ENCODE measurements around the gene FSCB. TPM values are rescaled to one million over a fixed set of nuclear protein-coding genes. Genes with fewer than 3 reads are reported as not detected.

Gene FSCB
- total RNA-seq, 1 donor from 2014 or later = not detected

- Histone ChIP-seq H4K20me1 (ENCODE audit: insufficient read depth, low read length) (no peaks in the 10 kb centered on the region), H3K27me3 (ENCODE audit: insufficient read depth, low read length) (no peaks in the 10 kb centered on the region), H3K79me2 (ENCODE audit: insufficient read depth, low read length) (no peaks in the 10 kb centered on the region), H3K4me1 (ENCODE audit: insufficient read depth, low read length) (no peaks in the 10 kb centered on the region), H3K4me2 (ENCODE audit: low read length) (no peak overlapping the region), H3K9ac (ENCODE audit: low read length) (no peak overlapping the region), H3K9me3 (ENCODE audit: insufficient read depth, low read depth, low read length) (no peaks in the 10 kb centered on the region), H3K36me3 (ENCODE audit: insufficient read depth, low read length) (no peaks in the 10 kb centered on the region), H2AFZ (ENCODE audit: low read depth, low read length) (no peak overlapping the region), H3K4me3 (ENCODE audit: insufficient read depth, low read depth, low read length) (no peak overlapping the region), H3K27ac (ENCODE audit: low read depth, low read length) (no peak overlapping the region)
- no peaks in the 10 kb centered on the region for H3K36me3 Mint-ChIP-seq (ENCODE audit: low read depth, unreplicated experiment)
- FAIRE-seq (no peak), DNase-seq (ENCODE audit: low read depth) (no peak)
- H3K9me3 Mint-ChIP-seq (ENCODE audit: unreplicated experiment) = peaks cover 2% of the 10 kb centered on the region
- H3K27ac Mint-ChIP-seq (ENCODE audit: unreplicated experiment) = no peak overlapping the region
- H3K4me3 Mint-ChIP-seq (ENCODE audit: unreplicated experiment) = no peak overlapping the region
- TF ChIP-seq CTCF (IDR thresholded peaks at IDR 0.05; ENCODE audit: insufficient read depth, low read depth, low read length) = no peak
- no peak for TF ChIP-seq EZH2 (IDR thresholded peaks at IDR 0.05; ENCODE audit: insufficient read depth, low read length)
- H3K27me3 Mint-ChIP-seq (ENCODE audit: low read depth, unreplicated experiment) = no peaks in the 10 kb centered on the region
- H3K4me1 Mint-ChIP-seq (ENCODE audit: low read depth, unreplicated experiment) = peaks cover under 1% of the 10 kb centered on the region
Observed at GRCh38 chr14:44468771-44469170, 38.3 kb downstream of the FSCB start.

- no peaks in the 10 kb centered on the region for H3K27me3 ChIP-seq (ENCODE audit: insufficient read depth, low read length)
- peaks cover 7% of the 10 kb centered on the region for H3K4me1 Mint-ChIP-seq (ENCODE audit: low read depth, unreplicated experiment)
- no peak overlapping the region for H3K4me3 Mint-ChIP-seq (ENCODE audit: unreplicated experiment)
- H3K36me3 ChIP-seq (ENCODE audit: insufficient read depth, low read length) = no peaks in the 10 kb centered on the region
- peak overlapping the region; percentile 93 for H3K27ac Mint-ChIP-seq (ENCODE audit: unreplicated experiment)
- no peaks in the 10 kb centered on the region for H3K9me3 Mint-ChIP-seq (ENCODE audit: unreplicated experiment)
- no peak for TF ChIP-seq CTCF (IDR thresholded peaks at IDR 0.05; ENCODE audit: insufficient read depth, low read depth, low read length)
- TF ChIP-seq EZH2 (IDR thresholded peaks at IDR 0.05; ENCODE audit: insufficient read depth, low read length) = no peak
- H2AFZ ChIP-seq (ENCODE audit: low read depth, low read length) = no peak overlapping the region
- DNase-seq (ENCODE audit: low read depth) = no peak
- no peak overlapping the region for H3K27ac ChIP-seq (ENCODE audit: low read depth, low read length)
- H3K9me3 ChIP-seq (ENCODE audit: insufficient read depth, low read depth, low read length) = no peaks in the 10 kb centered on the region
- no peaks in the 10 kb centered on the region for H3K27me3 Mint-ChIP-seq (ENCODE audit: low read depth, unreplicated experiment)
- H3K9ac ChIP-seq (ENCODE audit: low read length) = no peak overlapping the region
- no peaks in the 10 kb centered on the region for H3K36me3 Mint-ChIP-seq (ENCODE audit: low read depth, unreplicated experiment)
- no peaks in the 10 kb centered on the region for H4K20me1 ChIP-seq (ENCODE audit: insufficient read depth, low read length)
- no peak for FAIRE-seq
- no peak overlapping the region for H3K4me2 ChIP-seq (ENCODE audit: low read length)
- H3K79me2 ChIP-seq (ENCODE audit: insufficient read depth, low read length) = no peaks in the 10 kb centered on the region
- no peak overlapping the region for H3K4me3 ChIP-seq (ENCODE audit: insufficient read depth, low read depth, low read length)
- no peaks in the 10 kb centered on the region for H3K4me1 ChIP-seq (ENCODE audit: insufficient read depth, low read length)
Observed at GRCh38 chr14:44463356-44464004, 43.6 kb downstream of the FSCB start.

GRCh38 chr14:44462381-44462780 is 44.7 kb downstream of the FSCB start:
- FAIRE-seq (no peak), DNase-seq (ENCODE audit: low read depth) (no peak)
- Histone ChIP-seq H3K36me3 (ENCODE audit: insufficient read depth, low read length) (no peaks in the 10 kb centered on the region), H3K4me1 (ENCODE audit: insufficient read depth, low read length) (no peaks in the 10 kb centered on the region), H3K27me3 (ENCODE audit: insufficient read depth, low read length) (no peaks in the 10 kb centered on the region), H2AFZ (ENCODE audit: low read depth, low read length) (no peak overlapping the region), H3K9me3 (ENCODE audit: insufficient read depth, low read depth, low read length) (no peaks in the 10 kb centered on the region), H3K79me2 (ENCODE audit: insufficient read depth, low read length) (no peaks in the 10 kb centered on the region), H3K9ac (ENCODE audit: low read length) (no peak overlapping the region), H4K20me1 (ENCODE audit: insufficient read depth, low read length) (no peaks in the 10 kb centered on the region), H3K4me2 (ENCODE audit: low read length) (no peak overlapping the region), H3K4me3 (ENCODE audit: insufficient read depth, low read depth, low read length) (no peak overlapping the region), H3K27ac (ENCODE audit: low read depth, low read length) (no peak overlapping the region)
- Mint-ChIP-seq H3K9me3 (ENCODE audit: unreplicated experiment) (no peaks in the 10 kb centered on the region), H3K4me3 (ENCODE audit: unreplicated experiment) (no peak overlapping the region), H3K27ac (ENCODE audit: unreplicated experiment) (no peak overlapping the region), H3K36me3 (ENCODE audit: low read depth, unreplicated experiment) (no peaks in the 10 kb centered on the region), H3K4me1 (ENCODE audit: low read depth, unreplicated experiment) (peaks cover 7% of the 10 kb centered on the region), H3K27me3 (ENCODE audit: low read depth, unreplicated experiment) (no peaks in the 10 kb centered on the region)
- no peak for TF ChIP-seq EZH2 (IDR thresholded peaks at IDR 0.05; ENCODE audit: insufficient read depth, low read length)
